Tibial nerve (tissue), 4 donors: ENCODE data around the gene RIT1. TPM values are rescaled to one million over a fixed set of nuclear protein-coding genes. Genes with fewer than 3 reads are reported as not detected.

Experiments used
- DNase-seq, 2 donors: peaks; one replicate each; pipeline ENCODE4 v3.0.0-alpha.2; 2019; ENCODE audit warnings: low spot score in 2 of 2
- H3K27ac ChIP-seq, 4 donors: fragments of 200-600 bp; sonication (generic) in 3 of 4; one replicate each; pipeline ENCODE4 v1.5.1; 2017 to 2019; ENCODE audit warnings: mild to moderate bottlenecking in 1 of 4
- H3K27me3 ChIP-seq, 2 donors: fragments of 200-600 bp; sonication (generic) in 1 of 2; one replicate each; pipeline versions ENCODE4 v1.5.1 to v1.6.0; 2017 to 2019
- H3K36me3 ChIP-seq, 3 donors: fragments of 200-600 bp; sonication (generic); one replicate each; pipeline ENCODE4 v1.5.1; 2018 to 2019
- H3K4me1 ChIP-seq, 4 donors: fragments of 200-600 bp; sonication (generic) in 3 of 4; one replicate each; pipeline ENCODE4 v1.5.1; 2017 to 2019
- H3K4me3 ChIP-seq, 4 donors: fragments of 200-600 bp; sonication (generic) in 3 of 4; one replicate each; pipeline ENCODE4 v1.5.1; 2017 to 2019; ENCODE audit warnings: mild to moderate bottlenecking in 1 of 4, moderate library complexity in 1 of 4
- H3K9me3 ChIP-seq, 4 donors: fragments of 200-600 bp; sonication (generic) in 3 of 4; one replicate each; pipeline ENCODE4 v1.5.1; 2017 to 2019
- EP300 ChIP-seq, 2 donors: sonication (generic); formaldehyde crosslinking; IDR thresholded peaks; one replicate each; pipeline ENCODE4 v1.6.1; 2017; ENCODE audit warnings: antibody characterized with exemption in 2 of 2, mild to moderate bottlenecking in 1 of 2
- POLR2A ChIP-seq, 2 donors: fragments of 450-650 bp; IDR thresholded peaks; one replicate each; pipeline ENCODE4 v1.6.1; 2017; ENCODE audit warnings: antibody characterized with exemption in 2 of 2, mild to moderate bottlenecking in 2 of 2, moderate library complexity in 2 of 2
- WGBS, 2 donors: methylation state at CpG; one replicate each; pipeline ENCODE4 v1.1.5; 2018; 5-methylcytosine and 5-hydroxymethylcytosine counted together
- total RNA-seq, 4 donors: library from RNA; depleted of rRNA; stranded (reverse); fragments of >200 nt; gene quantifications; one replicate each; pipeline ENCODE4 v1.1.0, GENCODE V29; 2016
- TF ChIP-seq, protein P1 (sequence below), 5 experiments: fragments of 200-600 bp in 3 of 5; fragments of 450-650 bp in 2 of 5; sonication (generic) in 3 of 5; IDR thresholded peaks; one replicate each; pipeline ENCODE4 v1.5.1; 2016 to 2019; ENCODE audit warnings: antibody characterized with exemption in 5 of 5, mild to moderate bottlenecking in 3 of 5, moderate library complexity in 2 of 5

The RIT1 gene
- total RNA-seq, 4 donors from 2014 or later = 18.8 to 23.3 (median 20.7) TPM

DNA sequence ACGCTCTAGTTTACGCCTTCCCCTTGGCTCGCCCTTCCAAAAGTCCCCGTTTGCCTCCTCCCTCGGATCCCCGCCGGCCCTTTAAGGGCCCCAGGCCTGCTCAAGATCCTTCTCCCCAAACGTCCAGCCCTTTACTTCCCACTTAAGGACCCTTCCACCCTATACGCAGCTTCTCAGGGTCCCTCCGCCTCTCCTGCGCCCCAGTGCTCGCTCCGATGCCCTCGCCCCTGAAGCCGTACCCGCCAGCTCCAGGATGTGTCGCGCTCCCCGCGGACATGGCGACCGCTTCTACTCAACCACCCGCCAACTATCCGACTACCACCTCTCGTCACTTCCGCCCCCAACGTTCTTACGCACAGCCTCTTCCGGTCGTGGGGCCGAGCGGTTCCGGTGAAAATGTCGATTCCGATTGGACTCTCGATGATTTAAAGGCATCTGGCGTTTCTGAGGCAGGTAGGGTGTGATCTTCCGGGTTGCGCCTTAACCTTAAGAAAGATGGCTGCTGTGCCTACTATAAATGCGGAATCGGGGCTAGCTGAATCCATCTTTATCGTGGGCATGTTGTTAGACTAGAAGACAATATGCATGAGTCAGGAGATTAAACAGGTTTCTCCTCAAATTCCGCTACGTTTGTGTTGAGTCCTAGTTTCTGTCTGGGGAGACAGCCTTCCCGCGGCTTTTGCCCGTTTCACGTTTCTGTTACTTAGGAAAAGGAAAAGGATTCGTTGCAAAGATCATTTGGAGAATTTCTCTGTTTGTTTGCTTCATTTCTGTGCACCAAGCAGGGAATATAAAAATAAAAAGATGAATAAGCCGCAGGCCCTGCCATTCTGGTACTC is 23.2 kb upstream of the RIT1 start, which contains the start of gene KHDC4:
KHDC4 (minus strand) TSS at position 317 of the 839 bp plus-strand sequence; CDS start at position 277, 40 bp downstream.
- DNase-seq = peak; percentile 91 to 94
- H3K36me3 ChIP-seq = peaks cover 0 to 35% (median 3%) of the 10 kb centered on the region in 3 donors
- peak within 1 kb of the TSS; percentile 59 to 97 (median 90) for H3K4me3 ChIP-seq
- H3K27me3 ChIP-seq = no peaks in the 10 kb centered on the region
- 0 to 1% methylated on average over 49 to 50 of the region's 50 CpGs for WGBS, 2 donors
- no peaks in the 10 kb centered on the region for H3K9me3 ChIP-seq
- TF ChIP-seq, protein P1, sequence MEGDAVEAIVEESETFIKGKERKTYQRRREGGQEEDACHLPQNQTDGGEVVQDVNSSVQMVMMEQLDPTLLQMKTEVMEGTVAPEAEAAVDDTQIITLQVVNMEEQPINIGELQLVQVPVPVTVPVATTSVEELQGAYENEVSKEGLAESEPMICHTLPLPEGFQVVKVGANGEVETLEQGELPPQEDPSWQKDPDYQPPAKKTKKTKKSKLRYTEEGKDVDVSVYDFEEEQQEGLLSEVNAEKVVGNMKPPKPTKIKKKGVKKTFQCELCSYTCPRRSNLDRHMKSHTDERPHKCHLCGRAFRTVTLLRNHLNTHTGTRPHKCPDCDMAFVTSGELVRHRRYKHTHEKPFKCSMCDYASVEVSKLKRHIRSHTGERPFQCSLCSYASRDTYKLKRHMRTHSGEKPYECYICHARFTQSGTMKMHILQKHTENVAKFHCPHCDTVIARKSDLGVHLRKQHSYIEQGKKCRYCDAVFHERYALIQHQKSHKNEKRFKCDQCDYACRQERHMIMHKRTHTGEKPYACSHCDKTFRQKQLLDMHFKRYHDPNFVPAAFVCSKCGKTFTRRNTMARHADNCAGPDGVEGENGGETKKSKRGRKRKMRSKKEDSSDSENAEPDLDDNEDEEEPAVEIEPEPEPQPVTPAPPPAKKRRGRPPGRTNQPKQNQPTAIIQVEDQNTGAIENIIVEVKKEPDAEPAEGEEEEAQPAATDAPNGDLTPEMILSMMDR (IDR thresholded peaks at IDR 0.05) = peak; percentile 2 to 51 (median 14)
- TF ChIP-seq EP300 (IDR thresholded peaks at IDR 0.05) (peak; percentile 77 to 99), POLR2A (IDR thresholded peaks at IDR 0.05) (peak; percentile 94 to 97)
- peaks cover 6 to 53% (median 43%) of the 10 kb centered on the region in 4 donors for H3K4me1 ChIP-seq
- H3K27ac ChIP-seq = peak within 1 kb of the TSS; percentile 90 to 98 (median 94)

DNA sequence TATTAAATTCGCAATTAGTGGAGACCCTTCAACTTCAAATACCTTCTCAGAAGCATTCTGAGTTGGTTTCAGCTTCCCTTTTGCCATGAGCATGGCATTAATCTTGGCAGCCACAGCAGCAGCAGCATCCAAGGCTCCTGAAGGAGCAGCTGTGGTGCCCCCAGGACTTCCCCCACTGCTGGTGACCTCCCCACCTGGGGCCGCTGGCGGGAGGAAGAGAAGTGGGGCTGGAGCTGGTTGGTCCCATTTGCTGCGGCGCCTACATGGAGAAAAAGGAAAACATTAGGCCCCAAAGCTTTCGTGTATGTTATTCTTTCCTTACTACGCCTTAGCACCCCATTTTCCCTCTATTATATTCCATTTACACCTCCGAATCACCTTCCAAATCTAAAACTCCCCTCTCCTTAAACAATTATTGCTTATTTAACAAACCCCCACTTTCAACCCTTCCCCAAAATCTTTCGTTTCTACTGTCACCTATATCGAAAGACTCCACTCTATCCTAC is 22.5 kb upstream of the RIT1 start:
- Histone ChIP-seq H3K4me3 (peak overlapping the region; percentile 59 to 97 (median 90)), H3K9me3 (no peaks in the 10 kb centered on the region), H3K36me3 (peaks cover under 1 to 42% (median 5%) of the 10 kb centered on the region in 3 donors), H3K27ac (peak overlapping the region; percentile 90 to 98 (median 94)), H3K27me3 (no peaks in the 10 kb centered on the region), H3K4me1 (peaks cover 6 to 50% (median 42%) of the 10 kb centered on the region in 4 donors)
- DNase-seq = no peak
- TF ChIP-seq EP300 (IDR thresholded peaks at IDR 0.05) (no peak), POLR2A (IDR thresholded peaks at IDR 0.05) (no peak)
- TF ChIP-seq, protein P1 (IDR thresholded peaks at IDR 0.05) = no peak
- 2 to 7% methylated on average over 9 to 10 of the region's 10 CpGs for WGBS, 2 donors

DNA sequence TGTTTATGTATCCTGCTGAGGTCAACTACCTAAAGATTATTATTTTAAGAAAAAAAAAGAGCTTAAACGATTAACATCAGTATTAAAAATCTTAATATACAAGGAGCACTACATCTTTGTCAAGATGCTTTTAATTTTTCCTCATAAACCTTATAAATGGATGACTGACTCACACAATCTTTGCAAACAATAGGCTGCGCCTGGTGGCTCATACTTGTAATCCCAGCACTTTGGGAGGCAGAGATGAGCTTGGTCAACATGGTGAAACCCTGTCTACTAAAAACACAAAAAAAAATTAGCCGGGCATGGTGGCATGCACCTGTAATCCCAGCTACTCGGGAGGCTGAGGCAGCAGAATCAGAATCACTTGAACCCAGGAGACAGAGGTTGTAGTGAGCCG is 21.3 kb upstream of the RIT1 start:
- Histone ChIP-seq H3K4me3 (peak overlapping the region in 1 of 4 donors; percentile 59), H3K36me3 (peaks cover 5 to 53% (median 8%) of the 10 kb centered on the region in 3 donors), H3K9me3 (no peaks in the 10 kb centered on the region), H3K4me1 (peaks cover 6 to 43% (median 38%) of the 10 kb centered on the region in 4 donors), H3K27ac (no peak overlapping the region), H3K27me3 (no peaks in the 10 kb centered on the region)
- DNase-seq = no peak
- no peak for TF ChIP-seq EP300 (IDR thresholded peaks at IDR 0.05)
- TF ChIP-seq, protein P1 (IDR thresholded peaks at IDR 0.05) = no peak
- WGBS, 2 donors = 78 to 86% methylated on average over 5 of the region's 5 CpGs

DNA sequence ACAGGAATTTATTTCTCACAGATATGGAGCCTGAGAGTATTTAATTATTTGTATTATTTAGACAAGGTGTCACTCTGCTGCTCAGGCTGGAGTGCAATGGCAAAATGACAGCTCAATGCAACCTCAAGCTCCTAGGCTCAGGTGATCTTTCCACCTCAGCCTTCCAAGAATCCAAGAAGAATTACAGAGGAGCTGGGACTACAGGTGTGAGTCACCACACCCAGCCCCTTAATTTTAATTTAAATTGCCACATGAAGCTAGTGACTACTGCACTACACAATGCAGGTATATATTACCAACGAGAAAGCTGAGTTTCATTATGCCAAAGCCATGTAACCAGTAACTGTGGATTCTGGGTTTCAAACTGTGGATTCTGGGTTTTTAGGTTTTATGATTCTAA is 20.9 kb upstream of the RIT1 start:
- no peak for TF ChIP-seq EP300 (IDR thresholded peaks at IDR 0.05)
- no peak for TF ChIP-seq POLR2A (IDR thresholded peaks at IDR 0.05)
- TF ChIP-seq, protein P1 (IDR thresholded peaks at IDR 0.05) = no peak
- Histone ChIP-seq H3K27me3 (no peaks in the 10 kb centered on the region), H3K9me3 (no peaks in the 10 kb centered on the region), H3K36me3 (peaks cover 6 to 57% (median 11%) of the 10 kb centered on the region in 3 donors), H3K27ac (no peak overlapping the region), H3K4me3 (peak overlapping the region in 1 of 4 donors; percentile 1), H3K4me1 (peaks cover 6 to 43% (median 38%) of the 10 kb centered on the region in 4 donors)
- no peak for DNase-seq
- WGBS, 2 donors = 64 to 69% methylated on average over 1 of the region's 1 CpG
